Peyer's patch (tissue), 4 donors: ENCODE measurements around the gene TCF23. TPM values are rescaled to one million over a fixed set of nuclear protein-coding genes. Genes with fewer than 3 reads are reported as not detected.
A peak's percentile ranks its signal among the peaks of the same experiment; 100 is the strongest.

Source experiments
- DNase-seq, 3 donors: peaks; one replicate each; pipeline ENCODE4 v3.0.0-alpha.2; 2017 to 2019
- H3K27ac ChIP-seq, 4 donors: fragments of 200-600 bp; sonication (generic); one replicate each; pipeline ENCODE4 v1.5.1; 2016 to 2019
- H3K27me3 ChIP-seq, 2 donors: fragments of 200-600 bp; sonication (generic); one replicate each; pipeline ENCODE4 v1.5.1; 2019
- H3K36me3 ChIP-seq, 3 donors: fragments of 200-600 bp; sonication (generic); one replicate each; pipeline ENCODE4 v1.5.1; 2016 to 2019
- H3K4me1 ChIP-seq, 4 donors: fragments of 200-600 bp; sonication (generic); one replicate each; pipeline ENCODE4 v1.5.1; 2016 to 2019
- H3K4me3 ChIP-seq, 4 donors: fragments of 200-600 bp; sonication (generic); 1 replicate in 3 of 4; 2 replicates in 1 of 4; pipeline ENCODE4 v1.5.1; 2016 to 2019; ENCODE audit warnings: mild to moderate bottlenecking in 1 of 4
- H3K9me3 ChIP-seq, 4 donors: fragments of 200-600 bp; sonication (generic); one replicate each; pipeline ENCODE4 v1.5.1; 2016 to 2019; ENCODE audit warnings: mild to moderate bottlenecking in 1 of 4
- CTCF ChIP-seq, 6 experiments: fragments of 450-650 bp in 4 of 6; fragments of 200-600 bp in 2 of 6; sonication (generic) in 1 of 6; IDR thresholded peaks; one replicate each; pipeline ENCODE4 v1.5.1; 2017 to 2019; ENCODE audit warnings: antibody characterized with exemption in 6 of 6, mild to moderate bottlenecking in 3 of 6, moderate library complexity in 1 of 6
- POLR2A ChIP-seq, 2 donors: fragments of 450-650 bp; IDR thresholded peaks; one replicate each; pipeline ENCODE4 v1.5.1; 2017; ENCODE audit warnings: antibody characterized with exemption in 2 of 2, mild to moderate bottlenecking in 2 of 2, moderate library complexity in 2 of 2
- total RNA-seq, 4 donors: library from RNA; depleted of rRNA; stranded (reverse); fragments of >200 nt; gene quantifications; one replicate each; pipeline ENCODE4 v1.1.0, GENCODE V29; 2016

TCF23 gene
- total RNA-seq, 4 donors from 2014 or later: not detected

DNA sequence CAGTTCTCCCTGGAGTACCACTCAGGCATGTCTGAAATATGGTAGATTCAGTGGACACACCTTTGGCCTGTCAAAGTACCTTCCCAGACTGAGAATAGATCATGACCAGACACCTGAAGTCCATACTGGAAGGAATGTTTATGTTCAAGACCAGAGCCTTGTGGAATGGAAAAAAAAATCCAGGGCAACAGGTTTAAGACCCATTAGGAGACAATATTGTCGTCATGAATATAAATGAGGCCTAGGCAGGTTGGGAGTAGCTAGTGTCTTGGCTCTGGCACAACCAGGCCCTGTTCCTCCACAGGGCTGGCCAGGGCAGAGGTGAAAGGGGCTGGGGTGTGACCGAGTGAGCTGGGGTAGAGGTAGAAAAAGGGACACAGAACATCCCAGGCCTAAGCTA is 49.8 kb downstream of the TCF23 start:
- Histone ChIP-seq H3K27ac (no peak overlapping the region), H3K36me3 (peaks cover 0 to 30% (median 0%) of the 10 kb centered on the region in 3 donors)

DNA sequence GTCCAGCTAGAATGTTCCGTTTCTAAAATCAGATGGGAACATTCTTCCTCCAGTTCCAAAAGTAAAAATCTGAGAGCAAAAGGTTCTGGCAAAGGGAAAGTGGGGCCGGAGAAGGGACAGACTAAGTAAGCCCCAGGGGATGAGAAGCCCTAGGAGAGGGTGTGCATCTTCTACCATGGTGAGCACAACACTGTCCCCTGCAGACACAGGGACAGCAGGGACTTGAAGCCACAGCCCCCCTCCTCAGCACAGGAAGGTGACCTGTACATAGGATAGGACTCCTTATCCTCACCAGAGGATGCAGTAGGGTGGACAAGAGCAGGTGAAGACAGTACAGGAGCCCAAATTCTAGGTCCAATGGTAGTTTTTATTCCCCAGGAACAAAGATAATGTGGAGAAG is 50.4 kb downstream of the TCF23 start:
- no peaks in the 10 kb centered on the region for H3K9me3 ChIP-seq
- DNase-seq: peak in 1 of 3 donors; percentile 32
- peaks cover 0 to 37% (median 0%) of the 10 kb centered on the region in 3 donors for H3K36me3 ChIP-seq
- TF ChIP-seq POLR2A (IDR thresholded peaks at IDR 0.05) (no peak), CTCF (IDR thresholded peaks at IDR 0.05) (no peak)
- H3K4me1 ChIP-seq: no peaks in the 10 kb centered on the region
- H3K27ac ChIP-seq: no peak overlapping the region
- H3K27me3 ChIP-seq: no peaks in the 10 kb centered on the region
- no peak overlapping the region for H3K4me3 ChIP-seq

More for the DNA sequence above, 49.8 kb downstream of the TCF23 start:
- DNase-seq: no peak
- TF ChIP-seq POLR2A (IDR thresholded peaks at IDR 0.05): no peak
- no peak for TF ChIP-seq CTCF (IDR thresholded peaks at IDR 0.05)
- Histone ChIP-seq H3K9me3 (no peaks in the 10 kb centered on the region), H3K4me3 (no peak overlapping the region), H3K27me3 (no peaks in the 10 kb centered on the region), H3K4me1 (no peaks in the 10 kb centered on the region)

GRCh38 chr2:27201675-27202074 is 52.9 kb downstream of the TCF23 start:
- peak in 1 of 3 donors; percentile 22 for DNase-seq

GRCh38 chr2:27202854-27203253 is 54.0 kb downstream of the TCF23 start:
- Histone ChIP-seq H3K27me3 (no peaks in the 10 kb centered on the region), H3K36me3 (peaks cover 0 to 71% (median 0%) of the 10 kb centered on the region in 3 donors), H3K27ac (no peak overlapping the region), H3K9me3 (no peaks in the 10 kb centered on the region), H3K4me3 (no peak overlapping the region), H3K4me1 (no peaks in the 10 kb centered on the region)
- TF ChIP-seq CTCF (IDR thresholded peaks at IDR 0.05) (no peak), POLR2A (IDR thresholded peaks at IDR 0.05) (no peak)
- DNase-seq: no peak

More at GRCh38 chr2:27201675-27202074, 52.9 kb downstream of the TCF23 start:
- H3K36me3 ChIP-seq: peaks cover 0 to 59% (median 0%) of the 10 kb centered on the region in 3 donors
- no peak for TF ChIP-seq POLR2A (IDR thresholded peaks at IDR 0.05)
- TF ChIP-seq CTCF (IDR thresholded peaks at IDR 0.05): no peak
- H3K9me3 ChIP-seq: no peaks in the 10 kb centered on the region
- no peak overlapping the region for H3K27ac ChIP-seq
- H3K4me3 ChIP-seq: no peak overlapping the region
- no peaks in the 10 kb centered on the region for H3K27me3 ChIP-seq
- H3K4me1 ChIP-seq: no peaks in the 10 kb centered on the region

DNA sequence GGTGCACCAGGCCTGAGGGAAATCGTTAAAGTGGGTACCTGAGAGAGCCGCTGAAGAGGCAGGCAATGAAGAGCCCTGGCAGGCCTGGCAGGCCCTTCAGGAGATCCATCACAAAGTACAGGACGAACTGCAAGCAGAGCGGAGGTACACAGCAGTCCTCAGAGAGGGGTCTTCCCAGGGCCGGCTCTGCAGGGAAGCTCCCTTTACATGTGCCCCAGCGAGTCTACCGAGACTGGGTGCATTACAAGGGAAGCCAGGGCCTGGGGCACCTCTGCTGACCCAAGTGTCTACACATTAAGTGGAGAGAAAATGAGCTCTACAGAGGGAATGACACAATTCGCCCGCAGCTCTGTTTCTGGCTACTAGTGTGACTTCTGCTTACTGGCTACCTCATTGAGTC is 54.9 kb downstream of the TCF23 start:
- H3K4me3 ChIP-seq: no peak overlapping the region
- H3K4me1 ChIP-seq: no peaks in the 10 kb centered on the region
- DNase-seq: no peak
- H3K9me3 ChIP-seq: no peaks in the 10 kb centered on the region
- no peak overlapping the region for H3K27ac ChIP-seq
- H3K27me3 ChIP-seq: no peaks in the 10 kb centered on the region
- H3K36me3 ChIP-seq: peaks cover 0 to 77% (median 0%) of the 10 kb centered on the region in 3 donors
- TF ChIP-seq POLR2A (IDR thresholded peaks at IDR 0.05) (no peak), CTCF (IDR thresholded peaks at IDR 0.05) (no peak)

GRCh38 chr2:27204566-27204965 is 55.8 kb downstream of the TCF23 start:
- Histone ChIP-seq H3K27ac (no peak overlapping the region), H3K36me3 (peaks cover 0 to 77% (median 0%) of the 10 kb centered on the region in 3 donors), H3K9me3 (no peaks in the 10 kb centered on the region), H3K27me3 (no peaks in the 10 kb centered on the region), H3K4me1 (no peaks in the 10 kb centered on the region), H3K4me3 (no peak overlapping the region)
- peak in 1 of 3 donors; percentile 17 for DNase-seq
- TF ChIP-seq CTCF (IDR thresholded peaks at IDR 0.05) (no peak), POLR2A (IDR thresholded peaks at IDR 0.05) (no peak)
